Thoracic aorta (tissue), 2 donors: ENCODE measurements around the gene PTGDS. TPM values are rescaled to one million over a fixed set of nuclear protein-coding genes. Genes with fewer than 3 reads are reported as not detected.

Experiments
- ATAC-seq: fragments of 150-250 bp; one replicate; pipeline ENCODE4 v1.8.0; 2017; ENCODE audit warnings: low read depth; ENCODE audit not compliant: insufficient number of reproducible peaks, low FRiP score
- DNase-seq: peaks from one replicate; pipeline ENCODE4 v3.0.0-alpha.2; 2020; ENCODE audit warnings: low spot score
- H3K27ac ChIP-seq, 2 donors: fragments of 200-600 bp; sonication (generic); 1 replicate in 1 of 2; 2 replicates in 1 of 2; pipeline ENCODE4 v1.5.1; 2016; ENCODE audit warnings: mild to moderate bottlenecking in 2 of 2, moderate library complexity in 2 of 2
- H3K27me3 ChIP-seq: fragments of 200-600 bp; sonication (generic); replicated peaks from 2 replicates; pipeline ENCODE4 v1.6.0; 2016; ENCODE audit warnings: mild to moderate bottlenecking; ENCODE audit not compliant: insufficient read depth
- H3K36me3 ChIP-seq: fragments of 200-600 bp; sonication (generic); one replicate; pipeline ENCODE4 v1.5.1; 2016
- H3K4me1 ChIP-seq, 2 donors: fragments of 200-600 bp; sonication (generic); 1 replicate in 1 of 2; 2 replicates in 1 of 2; pipeline versions ENCODE4 v1.5.1 to v1.6.0; 2016; ENCODE audit warnings: low read depth in 2 of 2, mild to moderate bottlenecking in 1 of 2; ENCODE audit not compliant: control insufficient read depth in 1 of 2
- H3K4me3 ChIP-seq: fragments of 200-600 bp; sonication (generic); 2 replicates; pipeline ENCODE4 v1.5.1; 2016; ENCODE audit warnings: mild to moderate bottlenecking
- H3K9me3 ChIP-seq: fragments of 200-600 bp; sonication (generic); 2 replicates; pipeline ENCODE4 v1.5.1; 2016
- total RNA-seq, 2 donors: library from RNA; depleted of rRNA; stranded (reverse); fragments of >200 nt; gene quantifications; one replicate each; pipeline versions ENCODE4 v1.1.0 to v1.2.3, GENCODE V29; 2016
- TF ChIP-seq, protein P1 (sequence below): fragments of 200-600 bp; sonication (generic); IDR thresholded peaks from one replicate; pipeline ENCODE4 v1.5.1; 2019; ENCODE audit warnings: antibody characterized with exemption

Gene PTGDS
- total RNA-seq, 2 donors from 2014 or later: 66.1 to 89.5 TPM

DNA sequence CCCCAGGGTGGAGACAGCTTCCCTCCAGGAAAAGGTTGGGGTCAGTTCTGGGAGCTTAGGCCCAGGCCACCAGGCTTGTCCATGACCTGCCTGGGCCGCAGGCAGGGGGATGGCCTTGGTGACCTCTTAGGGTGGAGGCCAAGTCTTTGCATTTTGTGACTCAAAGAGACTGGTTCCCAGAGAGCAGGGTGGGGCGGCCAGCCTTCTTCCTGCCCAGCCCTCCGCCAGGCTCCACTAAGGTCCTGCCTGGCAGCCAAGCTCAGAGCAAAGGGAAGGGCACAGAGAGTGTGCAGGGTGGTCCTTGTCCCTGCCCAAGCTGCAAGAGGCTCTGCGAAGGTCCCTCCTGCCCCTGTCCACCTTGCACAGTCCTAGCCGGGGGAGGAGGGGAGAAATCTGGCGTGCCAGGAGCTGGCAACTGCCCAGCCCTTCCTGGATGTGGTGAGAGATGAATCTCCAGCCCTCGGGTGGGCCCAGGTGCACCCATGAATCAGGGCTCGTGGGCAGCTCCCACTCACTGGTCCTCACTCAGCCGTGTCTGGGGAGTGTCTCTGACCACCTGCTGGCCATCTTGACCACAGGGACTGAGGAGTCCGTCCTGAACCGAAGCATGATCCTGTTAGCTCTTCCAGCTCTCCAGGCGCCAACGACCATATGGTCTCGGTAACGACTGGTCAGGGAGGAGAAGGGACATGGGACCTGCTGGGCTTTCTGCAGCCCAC is 2.3 kb upstream of the PTGDS start:
- no peak for ATAC-seq
- Histone ChIP-seq H3K4me1 (peaks cover 0 to 10% of the 10 kb centered on the region in 2 donors), H3K9me3 (no peaks in the 10 kb centered on the region)

DNA sequence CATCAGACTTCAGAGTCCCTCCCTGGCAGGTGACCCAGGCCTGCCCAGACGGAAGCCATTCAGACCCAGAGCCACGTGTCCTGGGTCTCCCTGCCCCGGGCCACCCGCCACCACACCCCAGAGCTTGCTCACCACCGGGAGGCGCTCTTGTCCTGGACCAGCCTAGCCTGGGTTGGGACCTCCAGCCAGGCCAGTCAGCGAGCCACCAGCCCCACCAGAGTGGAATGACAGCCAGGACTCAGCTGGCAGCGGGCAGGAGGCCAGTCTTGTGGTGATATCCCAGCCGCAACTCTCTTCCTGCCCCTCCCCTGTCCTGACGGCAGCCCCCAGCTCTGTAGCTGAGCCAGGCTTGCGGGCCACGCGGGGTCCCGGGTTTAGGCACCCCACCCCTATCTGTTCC is 1.7 kb upstream of the PTGDS start:
- TF ChIP-seq, protein P1, sequence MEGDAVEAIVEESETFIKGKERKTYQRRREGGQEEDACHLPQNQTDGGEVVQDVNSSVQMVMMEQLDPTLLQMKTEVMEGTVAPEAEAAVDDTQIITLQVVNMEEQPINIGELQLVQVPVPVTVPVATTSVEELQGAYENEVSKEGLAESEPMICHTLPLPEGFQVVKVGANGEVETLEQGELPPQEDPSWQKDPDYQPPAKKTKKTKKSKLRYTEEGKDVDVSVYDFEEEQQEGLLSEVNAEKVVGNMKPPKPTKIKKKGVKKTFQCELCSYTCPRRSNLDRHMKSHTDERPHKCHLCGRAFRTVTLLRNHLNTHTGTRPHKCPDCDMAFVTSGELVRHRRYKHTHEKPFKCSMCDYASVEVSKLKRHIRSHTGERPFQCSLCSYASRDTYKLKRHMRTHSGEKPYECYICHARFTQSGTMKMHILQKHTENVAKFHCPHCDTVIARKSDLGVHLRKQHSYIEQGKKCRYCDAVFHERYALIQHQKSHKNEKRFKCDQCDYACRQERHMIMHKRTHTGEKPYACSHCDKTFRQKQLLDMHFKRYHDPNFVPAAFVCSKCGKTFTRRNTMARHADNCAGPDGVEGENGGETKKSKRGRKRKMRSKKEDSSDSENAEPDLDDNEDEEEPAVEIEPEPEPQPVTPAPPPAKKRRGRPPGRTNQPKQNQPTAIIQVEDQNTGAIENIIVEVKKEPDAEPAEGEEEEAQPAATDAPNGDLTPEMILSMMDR: no peak
- ATAC-seq: no peak

More for the DNA sequence above, 2.3 kb upstream of the PTGDS start:
- TF ChIP-seq, protein P1: no peak
- Histone ChIP-seq H3K36me3 (no peaks in the 10 kb centered on the region), H3K4me3 (no peak overlapping the region), H3K27me3 (no peaks in the 10 kb centered on the region), H3K27ac (no peak overlapping the region)
- DNase-seq: no peak

DNA sequence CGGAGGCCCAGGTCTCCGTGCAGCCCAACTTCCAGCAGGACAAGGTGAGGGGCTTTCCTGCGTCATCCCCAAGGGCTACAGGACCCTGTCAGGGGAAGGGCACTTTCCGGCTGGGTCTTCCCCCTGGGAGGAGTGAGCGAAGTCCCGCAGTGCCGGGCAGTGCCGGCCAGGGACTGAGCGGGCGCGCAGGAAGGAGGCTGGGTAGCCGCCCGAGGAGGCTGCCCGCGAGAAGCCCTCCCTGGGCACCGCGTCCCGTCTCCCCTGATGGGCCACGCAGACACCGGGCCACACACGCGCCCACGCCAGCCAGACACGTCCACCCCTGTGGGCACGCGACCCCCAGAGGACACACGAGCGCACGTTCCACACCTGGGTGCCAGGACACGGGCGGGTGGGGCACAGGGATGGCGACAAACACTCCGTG is 357 bp downstream of the PTGDS start:
- Histone ChIP-seq H3K4me1 (peaks cover 0 to 10% of the 10 kb centered on the region in 2 donors), H3K4me3 (peak overlapping the region; percentile 75), H3K36me3 (no peaks in the 10 kb centered on the region), H3K27ac (no peak overlapping the region), H3K9me3 (no peaks in the 10 kb centered on the region), H3K27me3 (no peaks in the 10 kb centered on the region)
- TF ChIP-seq, protein P1: no peak
- DNase-seq: no peak
- no peak for ATAC-seq

More for the DNA sequence above, 1.7 kb upstream of the PTGDS start:
- peaks cover 0 to 10% of the 10 kb centered on the region in 2 donors for H3K4me1 ChIP-seq
- DNase-seq: no peak
- H3K4me3 ChIP-seq: no peak overlapping the region
- H3K9me3 ChIP-seq: no peaks in the 10 kb centered on the region
- no peaks in the 10 kb centered on the region for H3K36me3 ChIP-seq
- no peak overlapping the region for H3K27ac ChIP-seq
- no peaks in the 10 kb centered on the region for H3K27me3 ChIP-seq

DNA sequence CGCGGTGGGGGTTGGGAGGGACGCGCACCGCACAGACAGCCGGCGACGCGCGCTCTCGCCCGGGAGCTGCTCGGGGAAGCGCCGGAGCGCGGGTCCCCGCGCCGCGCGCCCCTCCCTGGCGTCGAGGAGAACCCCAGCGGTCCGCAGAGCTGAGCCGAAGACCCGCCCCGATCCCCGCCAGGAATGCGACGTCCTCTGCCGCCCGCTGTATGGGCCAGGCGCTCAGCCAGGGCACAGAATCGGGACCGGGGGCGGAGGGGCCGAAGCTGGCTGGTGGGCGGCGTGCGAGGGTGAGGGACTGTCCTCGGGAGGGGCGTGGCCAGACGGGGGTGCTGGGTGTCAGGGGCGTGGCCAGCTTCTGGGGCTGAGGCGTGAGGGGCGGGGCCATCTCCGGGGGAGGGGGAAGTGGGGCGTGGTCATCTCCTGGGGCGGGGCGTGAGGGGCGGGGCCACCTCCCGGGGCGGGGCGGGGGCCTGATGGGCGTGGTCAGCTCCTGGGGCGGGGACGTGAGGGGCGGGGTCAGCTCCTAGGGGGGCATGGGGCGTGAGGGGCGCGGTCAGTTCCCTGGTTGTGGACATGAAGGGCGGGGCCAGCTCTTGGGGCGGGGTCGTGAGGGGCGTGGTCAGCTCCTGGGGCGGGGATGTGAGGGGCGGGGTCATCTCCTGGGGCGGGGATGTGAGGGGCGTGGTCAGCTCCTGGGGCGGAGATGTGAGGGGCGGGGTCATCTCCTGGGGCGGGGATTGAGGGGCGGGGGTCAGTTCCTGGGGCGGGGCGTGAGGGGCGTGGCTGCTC is 965 bp downstream of the PTGDS start:
- DNase-seq: no peak
- TF ChIP-seq, protein P1: no peak
- H3K36me3 ChIP-seq: no peaks in the 10 kb centered on the region
- no peak overlapping the region for H3K27ac ChIP-seq
- H3K4me3 ChIP-seq: peak overlapping the region; percentile 75
- H3K9me3 ChIP-seq: no peaks in the 10 kb centered on the region
- H3K4me1 ChIP-seq: peaks cover 0 to 10% of the 10 kb centered on the region in 2 donors
- H3K27me3 ChIP-seq: no peaks in the 10 kb centered on the region
- ATAC-seq: no peak

DNA sequence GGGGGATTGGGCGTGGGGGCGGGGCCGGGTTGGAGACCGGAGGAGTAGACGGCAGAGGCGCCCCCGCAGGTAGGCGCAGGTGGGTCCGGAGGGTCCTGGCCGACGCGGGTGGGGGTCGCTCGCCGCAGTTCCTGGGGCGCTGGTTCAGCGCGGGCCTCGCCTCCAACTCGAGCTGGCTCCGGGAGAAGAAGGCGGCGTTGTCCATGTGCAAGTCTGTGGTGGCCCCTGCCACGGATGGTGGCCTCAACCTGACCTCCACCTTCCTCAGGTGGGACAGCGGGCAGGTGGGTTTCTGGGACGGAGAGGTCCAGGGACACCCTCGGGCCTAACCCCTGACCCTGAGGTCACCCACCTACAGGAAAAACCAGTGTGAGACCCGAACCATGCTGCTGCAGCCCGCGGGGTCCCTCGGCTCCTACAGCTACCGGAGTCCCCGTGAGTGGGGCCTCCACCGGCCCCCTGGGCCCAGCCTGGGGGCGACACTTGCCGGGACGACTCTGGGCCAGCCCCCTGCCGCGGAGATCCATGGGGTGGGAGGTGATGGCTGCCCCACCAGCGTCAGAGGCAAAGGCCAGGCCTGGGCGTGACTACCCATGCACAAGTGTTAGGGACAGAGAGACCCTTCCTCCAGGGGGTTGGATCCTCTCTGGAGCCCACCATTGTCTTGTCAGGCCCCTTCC is 1.7 kb downstream of the PTGDS start:
- no peaks in the 10 kb centered on the region for H3K9me3 ChIP-seq
- no peak for DNase-seq
- H3K27me3 ChIP-seq: no peaks in the 10 kb centered on the region
- H3K4me1 ChIP-seq: peaks cover 0 to 10% of the 10 kb centered on the region in 2 donors
- TF ChIP-seq, protein P1: no peak
- no peak overlapping the region for H3K27ac ChIP-seq
- no peak for ATAC-seq
- H3K36me3 ChIP-seq: no peaks in the 10 kb centered on the region
- H3K4me3 ChIP-seq: no peak overlapping the region
